Measurements from ENCODE around the gene VPS29.
"Not testable (repeated sequence)": the region's sequence is repeated elsewhere in the genome, so short reads cannot be mapped to it uniquely, and the experiment has no call there.

Gene VPS29

DNA sequence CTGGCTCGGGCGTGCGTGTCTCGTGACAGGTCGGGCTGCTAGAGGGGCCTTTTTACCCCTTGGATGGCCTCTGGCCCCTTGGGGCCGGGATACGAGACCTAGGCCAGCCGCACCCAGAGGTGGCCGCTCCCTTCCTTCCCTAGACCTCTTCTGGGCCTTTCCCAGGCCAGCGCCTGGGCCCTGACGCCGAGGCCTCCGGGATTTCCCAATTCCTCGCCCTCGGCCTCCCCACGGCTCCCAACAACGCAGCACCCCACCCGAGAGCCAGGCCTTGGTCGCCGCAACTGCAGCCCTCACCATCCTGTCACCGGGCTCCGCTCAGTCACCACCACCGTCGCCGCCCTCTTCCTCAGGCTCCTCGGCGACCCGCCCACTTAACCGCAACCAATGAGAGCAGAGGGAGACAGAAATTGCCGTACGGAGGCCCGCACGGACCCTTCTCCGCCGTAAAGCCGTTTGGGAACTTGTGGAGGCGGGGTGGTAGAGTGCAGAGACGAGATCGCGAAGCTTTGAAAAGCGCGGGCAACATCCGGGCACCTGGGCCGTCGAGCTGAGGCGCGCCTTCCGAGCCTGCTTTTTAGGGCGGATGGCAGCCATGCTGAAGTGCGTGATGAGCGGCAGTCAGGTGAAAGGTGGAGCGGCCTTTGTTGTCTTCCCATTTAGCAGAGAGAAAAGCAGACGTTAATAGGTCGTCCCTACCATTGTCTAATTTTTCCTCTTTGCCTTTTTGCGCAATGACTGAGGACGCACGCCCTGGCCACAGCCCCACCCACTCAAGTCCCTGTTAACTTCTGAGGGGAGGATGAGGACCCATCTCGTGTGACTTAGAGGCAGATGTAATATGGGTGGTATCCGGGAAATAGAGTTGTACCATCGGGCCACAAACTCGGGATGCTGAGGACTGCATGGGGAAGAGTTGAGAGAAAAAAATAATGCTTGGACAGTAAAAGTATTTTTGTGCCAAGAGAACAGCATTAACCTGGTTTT is at the start of gene VPS29, which contains the start of gene RAD9B:
VPS29 (minus strand) TSS at position 360 of the 987 bp plus-strand sequence; CDS start at position 300, 60 bp downstream.
RAD9B (plus strand) TSS at position 580 of the 987 bp plus-strand sequence; CDS start at position 587, 7 bp downstream.
- DNase-seq: peak; percentile 95

DNA sequence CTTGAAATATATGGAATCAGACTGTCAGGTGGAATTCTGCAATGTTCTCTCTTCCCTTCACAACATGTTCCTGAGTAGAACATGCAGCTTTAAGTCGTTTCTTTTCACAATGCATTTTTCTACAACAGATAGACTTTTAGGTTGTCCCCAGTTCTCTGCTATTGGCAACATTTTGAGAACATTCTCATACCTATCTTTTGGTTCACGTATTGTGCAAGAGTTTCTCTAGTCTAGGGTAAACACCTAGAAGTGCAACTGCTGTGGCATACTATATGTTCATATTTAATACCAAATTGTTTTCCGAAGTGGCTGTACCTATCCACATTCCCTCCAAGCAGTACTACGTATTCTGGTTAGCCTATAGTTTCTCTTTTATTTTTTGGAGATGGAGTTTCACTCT is 49.1 kb upstream of the VPS29 start:
- DNase-seq: no peak

DNA sequence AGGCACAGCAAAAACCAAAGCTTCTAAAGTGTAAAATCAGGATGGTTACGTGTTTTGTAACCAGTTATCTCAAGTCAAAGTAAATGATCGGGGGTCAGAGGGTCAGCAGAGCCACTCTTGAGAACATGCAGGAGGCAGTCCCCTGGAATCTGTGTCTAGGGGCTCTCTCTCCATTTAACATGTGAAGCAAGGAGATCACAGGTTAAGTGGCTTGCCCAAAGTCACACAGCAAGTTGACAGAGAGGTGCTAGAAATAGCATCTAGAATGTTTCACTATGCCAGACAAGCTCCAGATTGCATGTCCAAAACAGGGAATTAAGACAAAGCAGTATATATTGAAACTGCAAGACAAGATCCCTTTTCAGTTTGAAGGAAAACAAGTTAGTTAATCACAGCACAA is 47.8 kb upstream of the VPS29 start:
- DNase-seq: no peak

DNA sequence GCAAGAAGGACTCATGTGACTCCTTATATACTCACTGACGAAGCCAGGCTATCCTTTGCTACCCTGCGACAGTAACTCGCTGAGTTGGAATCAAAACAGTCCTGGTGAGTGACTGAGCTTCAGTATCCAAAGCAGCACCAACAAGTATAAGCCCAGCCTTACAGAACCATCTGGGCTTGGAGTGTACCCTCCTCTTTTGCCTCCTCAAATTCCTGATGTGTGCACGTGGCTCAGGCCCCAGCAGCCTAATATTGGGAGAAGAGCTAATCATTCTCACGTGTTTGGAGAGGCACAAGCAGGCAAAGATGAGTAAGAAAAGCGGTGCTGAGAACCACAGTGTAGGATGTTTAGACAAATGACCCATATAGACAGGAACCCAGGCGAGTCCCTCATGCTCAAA is 46.8 kb upstream of the VPS29 start:
- no peak for DNase-seq

DNA sequence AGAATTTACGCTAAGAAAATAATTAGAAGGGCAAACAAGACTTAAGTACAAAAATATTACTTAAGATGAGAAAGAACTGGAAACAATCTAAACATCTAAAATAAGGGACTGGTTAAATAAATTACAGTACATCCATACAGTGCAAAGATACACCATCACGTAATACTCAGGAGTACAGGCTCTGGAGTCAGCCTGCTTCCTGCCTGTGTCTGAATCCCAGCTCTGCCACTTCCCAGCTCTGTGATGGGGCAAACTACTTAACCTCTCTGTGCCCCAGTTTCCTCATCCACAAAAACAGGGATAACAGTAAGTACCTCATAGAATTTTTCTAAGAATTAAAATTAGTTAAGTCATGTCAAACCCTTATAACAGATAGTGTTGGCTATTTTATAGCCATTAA is 45.2 kb upstream of the VPS29 start:
- no peak for DNase-seq

DNA sequence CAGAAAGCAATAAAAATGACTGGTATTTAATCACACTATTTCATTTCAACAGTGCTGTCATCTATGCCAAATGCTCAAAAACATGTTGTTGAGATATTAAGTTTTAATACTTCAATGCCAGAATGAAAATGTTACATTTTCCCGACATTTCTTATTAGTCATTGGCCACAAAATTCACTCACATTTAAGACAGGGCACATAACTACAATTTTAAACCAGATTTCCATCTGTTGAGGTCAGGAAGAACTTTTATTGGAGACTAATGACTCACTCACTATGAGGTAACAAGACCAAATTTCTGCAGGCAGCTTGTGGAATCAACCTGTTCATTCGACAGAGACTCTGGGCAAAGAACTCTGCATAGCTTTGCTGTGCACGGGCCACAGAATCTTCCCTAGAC is 44.4 kb upstream of the VPS29 start:
- DNase-seq: no peak

DNA sequence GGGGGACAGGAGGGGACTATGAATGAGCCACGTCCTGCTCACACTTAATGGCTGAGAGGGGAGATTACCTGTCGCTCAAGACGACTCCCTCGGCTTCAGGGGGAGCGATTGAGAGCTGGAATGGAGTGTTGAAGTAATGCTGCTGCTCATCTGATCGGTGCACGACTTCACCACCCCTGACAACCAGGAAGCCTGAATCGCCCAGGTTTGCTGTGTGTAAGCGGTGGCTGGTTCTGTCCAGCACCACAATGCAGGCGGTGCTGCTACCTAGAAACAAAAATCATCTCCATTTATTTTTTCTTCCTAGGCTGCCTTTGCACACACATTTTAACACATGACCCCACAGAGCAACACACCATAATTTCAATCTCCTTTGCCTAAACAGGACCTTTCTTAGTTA is 43.9 kb upstream of the VPS29 start:
- DNase-seq: no peak

DNA sequence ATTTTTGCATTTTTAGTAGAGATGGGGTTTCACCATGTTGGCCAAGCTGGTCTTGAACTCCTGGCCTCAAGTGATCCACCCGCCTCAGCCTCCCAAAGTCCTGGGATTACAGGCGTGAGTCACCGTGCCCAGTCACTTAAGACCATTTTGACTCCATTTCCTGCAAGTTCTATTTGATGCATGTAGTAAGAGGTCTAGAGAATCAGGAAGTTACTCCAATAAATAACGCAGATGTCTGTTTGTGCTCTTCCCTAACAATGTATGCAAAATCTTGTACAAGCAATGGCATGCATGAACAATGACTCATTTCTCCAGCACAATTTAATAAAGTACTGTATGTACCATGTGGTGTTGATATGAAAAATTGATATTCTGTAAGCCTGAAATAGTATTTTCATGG is 43.3 kb upstream of the VPS29 start:
- DNase-seq: not testable (repeated sequence)

DNA sequence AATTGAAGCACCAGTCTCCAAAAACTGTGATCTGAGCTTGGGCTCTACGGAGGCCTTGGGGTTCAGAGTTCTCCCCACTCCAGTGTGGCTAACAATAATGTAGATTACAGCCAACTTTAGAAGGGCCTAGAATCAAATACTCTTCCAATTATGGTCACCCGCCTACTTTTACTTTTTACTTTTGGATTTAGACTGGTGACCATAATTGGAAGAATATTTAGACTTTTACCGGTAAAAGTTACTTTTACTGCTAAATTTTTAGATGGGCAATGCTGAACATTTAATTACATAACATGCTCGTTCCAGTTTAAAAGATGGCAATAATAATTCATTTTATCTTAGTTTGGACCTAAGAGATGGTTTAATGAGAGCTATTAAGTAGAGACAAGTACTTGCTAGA is 42.1 kb upstream of the VPS29 start:
- no peak for DNase-seq

DNA sequence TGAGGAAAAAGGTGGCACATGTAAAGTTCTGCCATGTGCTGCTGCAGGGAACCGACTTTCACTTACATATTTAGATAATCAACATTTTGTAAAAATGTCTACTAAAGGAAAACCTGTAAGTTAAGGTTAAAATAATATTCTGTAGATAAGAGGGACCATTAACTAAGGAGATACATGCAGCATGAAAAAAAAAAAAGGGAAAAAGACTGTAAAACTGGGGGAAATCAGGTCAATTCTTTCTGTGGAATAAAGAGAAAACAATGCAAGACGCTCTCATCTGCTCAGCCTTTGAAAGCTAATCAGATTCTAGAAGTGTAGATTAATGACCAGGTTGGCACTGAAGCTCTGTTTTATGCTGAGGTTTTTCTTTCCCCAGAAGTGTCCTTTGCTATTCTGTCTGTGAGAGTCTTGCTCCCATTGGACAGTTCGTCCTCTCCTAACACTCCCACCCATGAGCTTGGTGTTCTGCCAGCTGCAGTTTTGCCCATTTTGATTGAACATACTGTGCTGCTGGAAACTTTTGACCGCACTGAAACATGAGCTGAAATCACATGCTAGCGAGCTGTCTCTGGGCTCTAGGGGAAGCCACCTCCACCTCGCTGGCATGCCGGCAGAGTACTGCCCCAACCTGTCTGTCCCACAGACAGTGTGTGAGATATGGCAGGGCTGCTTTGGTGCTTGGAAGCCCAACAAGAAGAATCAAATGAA is 41.5 kb upstream of the VPS29 start:
- no peak for DNase-seq

DNA sequence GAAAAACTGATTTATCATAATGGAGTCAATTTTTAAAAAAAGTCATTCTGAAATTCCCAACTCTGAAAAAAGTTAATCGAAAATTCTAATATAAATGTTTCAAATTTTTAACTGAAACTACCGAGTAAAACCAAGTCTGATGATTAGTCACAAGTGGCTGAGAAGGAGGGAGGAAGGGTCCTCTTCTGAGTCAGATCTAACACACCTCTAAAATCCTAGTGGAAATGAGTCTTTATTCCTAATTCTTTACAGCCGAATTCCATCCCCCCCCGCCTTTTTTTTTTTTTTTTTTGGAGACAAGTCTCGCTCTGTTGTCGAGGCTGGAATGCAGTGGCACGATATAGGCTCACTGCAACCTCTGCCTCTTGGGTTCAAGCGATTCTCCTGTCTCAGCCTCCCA is 38.1 kb upstream of the VPS29 start:
- DNase-seq: no peak

DNA sequence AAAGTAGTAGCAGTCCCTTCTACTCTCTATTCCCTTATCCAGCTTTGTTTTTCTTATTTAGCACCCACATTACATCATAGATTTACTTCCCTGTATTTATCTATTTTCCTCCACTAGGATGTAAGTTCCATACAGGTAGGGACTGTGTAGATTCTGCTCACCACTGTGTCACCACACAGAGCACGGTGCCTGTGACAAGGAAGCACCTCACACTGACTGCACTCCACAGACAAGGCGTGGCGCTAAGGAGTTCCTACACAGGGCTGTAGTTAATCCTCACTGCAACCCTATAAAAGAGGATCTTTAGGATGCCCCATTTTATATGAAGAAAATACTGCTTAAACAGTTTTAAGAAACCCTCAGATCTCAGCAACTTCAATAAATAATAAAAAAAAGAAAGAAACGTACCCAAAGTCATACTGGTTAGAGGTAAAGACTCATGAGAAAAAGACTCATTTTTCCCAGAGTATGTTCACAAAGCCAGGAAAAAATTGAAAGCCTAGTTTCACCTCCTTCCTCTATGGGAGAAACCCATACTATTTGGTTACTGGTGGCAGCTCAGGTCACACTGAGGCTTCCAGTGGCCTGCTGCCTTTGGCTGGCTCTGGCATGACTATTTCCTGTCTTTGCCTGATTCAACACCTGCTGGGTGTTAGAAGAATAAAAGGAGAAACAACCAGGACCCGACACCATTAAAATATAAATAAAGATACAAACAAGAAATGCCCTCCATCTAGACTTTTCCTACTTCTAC is 37.1 kb upstream of the VPS29 start:
- no peak for DNase-seq

DNA sequence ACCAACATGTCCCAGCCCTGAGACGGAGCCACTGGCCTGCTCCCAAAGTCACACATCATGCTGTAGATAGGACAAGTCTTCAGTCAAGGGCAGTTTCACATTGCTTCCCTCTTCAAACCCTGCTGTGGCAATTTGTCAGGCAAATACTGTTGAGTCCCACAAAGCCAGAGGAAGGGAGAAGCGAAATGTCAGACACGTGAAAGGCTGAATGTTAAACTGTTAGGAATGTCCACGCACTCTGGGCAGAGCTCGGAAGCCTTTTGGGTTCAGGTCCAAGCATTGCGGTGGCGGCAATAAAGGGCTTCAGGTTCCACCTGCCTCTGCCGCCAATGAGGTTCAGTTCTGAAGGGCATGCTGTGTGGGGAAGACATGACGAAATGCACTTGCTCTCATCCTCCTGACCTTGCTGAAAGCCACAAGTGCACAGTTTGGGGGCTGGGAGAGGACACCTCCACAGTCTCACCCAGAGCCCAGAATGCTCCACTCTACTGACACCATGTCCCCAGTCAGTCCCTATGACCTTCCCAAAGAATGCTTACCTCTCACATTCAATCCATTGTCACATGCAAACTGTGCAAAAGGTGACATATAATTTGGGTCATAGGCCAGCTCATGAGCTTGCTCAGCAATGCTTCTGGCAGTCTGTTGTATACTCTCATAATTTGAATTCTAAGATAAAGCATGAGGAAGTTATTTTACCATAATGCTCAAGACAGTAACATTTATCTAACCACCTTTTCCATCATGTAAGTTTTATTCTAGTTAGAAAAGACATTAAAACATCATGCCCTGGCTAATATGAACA is 35.9 kb upstream of the VPS29 start:
- no peak for DNase-seq

DNA sequence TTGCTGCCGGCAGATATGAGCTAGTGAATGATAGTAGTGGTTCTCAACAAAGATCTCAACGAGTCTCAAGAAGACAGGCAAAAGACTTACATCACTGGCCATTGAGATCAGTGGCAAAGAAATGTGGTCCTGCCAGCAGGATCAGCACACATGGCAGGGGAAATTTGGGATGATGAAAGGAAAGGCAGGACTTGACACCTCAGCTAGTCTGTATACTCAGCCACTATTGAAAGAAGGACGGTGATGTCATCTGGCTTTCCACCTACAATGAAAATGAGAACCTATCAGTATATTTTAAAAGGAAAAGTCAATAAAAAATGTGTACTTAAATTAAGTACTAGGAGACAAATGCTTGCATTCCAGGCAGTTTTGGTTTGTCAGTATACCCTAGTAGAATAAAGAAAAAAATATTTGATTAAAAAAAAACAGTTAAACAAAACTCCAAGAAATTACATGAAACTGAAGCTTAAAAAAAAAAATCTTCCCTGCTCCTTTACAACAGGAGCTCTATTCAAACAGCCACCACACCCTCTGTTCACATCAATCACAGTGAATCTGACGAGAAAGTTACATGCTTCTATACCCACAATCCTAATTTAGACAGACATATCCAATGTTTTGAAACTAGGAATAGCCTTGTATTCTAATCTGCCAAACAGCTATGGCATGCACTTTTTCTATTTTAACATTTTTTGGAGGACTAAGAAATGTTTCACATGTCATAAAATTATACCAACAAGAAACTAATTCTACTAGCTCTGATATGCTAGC is 35.1 kb upstream of the VPS29 start:
- no peak for DNase-seq

DNA sequence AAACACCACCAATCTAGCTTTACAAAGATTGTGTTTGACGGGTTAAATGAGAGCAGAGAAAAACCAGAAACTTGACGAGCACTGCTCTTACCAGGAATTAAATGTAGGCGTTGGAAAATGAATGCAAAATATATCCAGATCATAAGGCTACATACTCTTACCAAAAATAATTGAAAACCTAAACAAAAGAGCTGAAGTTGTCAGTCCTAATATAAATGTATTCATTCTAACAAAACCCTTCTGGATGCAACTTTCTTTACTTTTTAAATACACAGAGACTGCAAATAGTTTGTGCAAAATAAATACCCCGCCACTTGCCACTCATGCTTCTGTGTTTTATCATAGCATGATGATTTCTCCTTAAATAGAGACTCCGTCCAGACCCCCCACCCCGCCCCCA is 32.9 kb upstream of the VPS29 start:
- no peak for DNase-seq

DNA sequence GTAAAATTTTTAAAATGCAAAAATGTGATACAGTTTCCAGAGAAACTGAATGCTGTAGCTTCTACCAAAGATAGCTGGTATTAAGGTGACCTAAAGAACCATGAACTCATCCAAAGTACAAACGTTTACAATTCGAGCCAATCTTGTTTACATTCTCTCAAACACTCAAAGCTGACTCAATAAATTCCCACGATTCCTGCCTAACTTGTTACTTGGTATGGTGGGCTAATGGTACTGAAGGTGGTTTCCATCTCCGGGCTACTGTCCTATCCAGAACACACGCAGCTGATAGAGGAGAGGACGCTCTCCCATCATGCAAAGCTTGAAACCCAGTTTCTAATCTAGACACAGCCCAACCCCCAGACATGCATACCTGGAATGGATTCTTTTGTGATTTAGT is 31.7 kb upstream of the VPS29 start:
- no peak for DNase-seq

DNA sequence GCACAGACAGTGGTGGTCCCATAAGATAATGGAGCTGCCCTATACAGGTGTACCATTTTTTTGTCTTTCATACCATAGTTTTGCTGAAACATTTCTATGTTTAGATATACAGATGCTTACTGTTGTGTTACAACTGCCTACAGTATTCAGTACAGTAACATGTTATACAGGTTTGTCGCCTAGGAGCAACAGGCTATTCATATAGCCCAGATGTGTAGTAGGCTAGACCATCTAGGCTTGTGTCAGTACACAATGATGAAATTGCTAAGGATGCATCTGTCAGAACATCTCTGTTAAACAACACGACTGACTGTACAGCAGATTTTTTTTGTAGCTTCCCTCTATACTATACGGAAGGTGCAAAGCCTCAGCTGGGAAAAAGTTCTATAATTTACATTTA is 30.7 kb upstream of the VPS29 start:
- no peak for DNase-seq

DNA sequence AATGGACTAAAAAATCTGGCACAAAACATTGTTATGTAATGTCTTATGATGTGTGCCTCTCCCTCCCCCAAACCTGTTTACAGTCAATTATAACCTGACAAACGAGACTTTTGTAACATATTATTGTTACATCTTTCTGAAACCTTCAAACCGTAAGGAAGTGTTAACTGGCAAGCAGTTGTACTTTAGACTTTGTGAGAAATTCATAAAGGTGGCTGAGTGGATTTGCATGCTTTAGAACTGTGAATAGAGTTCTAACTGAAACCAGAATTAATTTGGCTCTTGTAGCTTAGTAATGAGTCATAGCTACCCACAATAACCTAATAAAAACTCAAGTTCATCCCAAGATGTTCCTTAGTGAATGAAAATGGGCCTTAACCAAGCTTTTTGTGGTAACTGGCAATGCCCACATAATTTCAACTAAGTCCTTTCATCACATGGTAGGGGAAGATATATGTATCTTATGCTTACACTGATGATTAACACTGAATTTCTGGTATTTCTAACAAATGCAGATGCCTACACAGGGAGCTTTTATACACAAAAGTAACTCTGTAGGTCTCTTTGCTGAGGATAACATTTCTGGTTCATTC is 29.9 kb upstream of the VPS29 start:
- no peak for DNase-seq

DNA sequence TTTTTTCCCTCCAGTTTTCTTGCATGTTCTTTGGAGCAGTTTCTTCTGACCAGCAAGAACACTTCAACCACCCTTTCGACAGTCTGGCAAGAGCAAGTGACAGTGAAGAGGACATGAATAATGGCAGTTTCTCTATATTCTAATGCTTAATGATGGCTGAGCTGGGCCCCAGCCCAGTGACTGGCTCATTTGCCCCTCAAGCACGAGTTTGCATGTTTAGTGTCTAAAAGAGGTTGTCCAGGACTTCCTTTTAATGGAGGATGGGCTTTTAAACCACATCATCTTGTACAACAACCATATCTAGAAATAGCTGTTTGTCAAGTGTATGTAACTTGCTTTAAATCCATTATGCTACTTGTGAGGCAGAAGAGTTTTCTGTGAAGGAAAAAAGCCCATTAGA is 28.6 kb upstream of the VPS29 start:
- DNase-seq: no peak

DNA sequence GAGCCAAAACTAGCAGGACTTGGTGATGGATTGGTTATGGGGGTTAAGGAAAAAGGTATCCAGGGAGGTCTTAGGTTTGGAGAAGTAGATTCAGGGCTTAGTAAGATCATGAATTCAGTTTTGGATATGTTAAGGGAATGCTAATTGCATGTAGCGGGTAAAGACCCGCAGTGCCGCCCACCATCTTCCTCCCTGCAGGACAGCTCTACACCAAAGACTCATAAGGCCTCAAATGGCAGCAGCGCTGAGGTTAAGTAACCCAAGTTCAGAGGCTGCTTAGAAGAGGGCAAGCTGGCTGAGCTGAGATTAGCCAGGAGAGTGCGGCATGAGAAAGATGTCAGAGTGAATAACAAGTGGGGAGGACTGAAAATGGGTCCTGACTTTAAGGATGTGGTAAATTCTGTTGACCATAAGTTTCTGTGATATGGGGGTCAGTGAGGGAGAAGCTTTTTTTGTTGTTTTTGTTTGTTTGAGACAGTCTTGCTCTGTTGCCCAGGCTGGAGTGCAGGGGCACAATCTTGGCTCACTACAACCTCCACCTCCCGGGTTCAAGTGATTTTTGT is 26.4 kb upstream of the VPS29 start:
- no peak for DNase-seq
